Thyroid gland (tissue), 4 donors: ENCODE measurements around the gene ATP6V0B.

ENCODE experiments used
- CTCF ChIP-seq, 6 experiments: fragments of 200-600 bp in 3 of 6; fragments of 450-650 bp in 3 of 6; sonication (generic) in 3 of 6; IDR thresholded peaks; one replicate each; pipeline ENCODE4 v1.5.1; 2016 to 2019; ENCODE audit warnings: antibody characterized with exemption in 6 of 6, mild to moderate bottlenecking in 2 of 6, inconsistent platforms in 1 of 6, moderate library complexity in 1 of 6
- POLR2A ChIP-seq, 2 donors: fragments of 450-650 bp; IDR thresholded peaks; one replicate each; pipeline ENCODE4 v1.6.1; 2017; ENCODE audit warnings: antibody characterized with exemption in 2 of 2, mild to moderate bottlenecking in 2 of 2, moderate library complexity in 1 of 2

DNA sequence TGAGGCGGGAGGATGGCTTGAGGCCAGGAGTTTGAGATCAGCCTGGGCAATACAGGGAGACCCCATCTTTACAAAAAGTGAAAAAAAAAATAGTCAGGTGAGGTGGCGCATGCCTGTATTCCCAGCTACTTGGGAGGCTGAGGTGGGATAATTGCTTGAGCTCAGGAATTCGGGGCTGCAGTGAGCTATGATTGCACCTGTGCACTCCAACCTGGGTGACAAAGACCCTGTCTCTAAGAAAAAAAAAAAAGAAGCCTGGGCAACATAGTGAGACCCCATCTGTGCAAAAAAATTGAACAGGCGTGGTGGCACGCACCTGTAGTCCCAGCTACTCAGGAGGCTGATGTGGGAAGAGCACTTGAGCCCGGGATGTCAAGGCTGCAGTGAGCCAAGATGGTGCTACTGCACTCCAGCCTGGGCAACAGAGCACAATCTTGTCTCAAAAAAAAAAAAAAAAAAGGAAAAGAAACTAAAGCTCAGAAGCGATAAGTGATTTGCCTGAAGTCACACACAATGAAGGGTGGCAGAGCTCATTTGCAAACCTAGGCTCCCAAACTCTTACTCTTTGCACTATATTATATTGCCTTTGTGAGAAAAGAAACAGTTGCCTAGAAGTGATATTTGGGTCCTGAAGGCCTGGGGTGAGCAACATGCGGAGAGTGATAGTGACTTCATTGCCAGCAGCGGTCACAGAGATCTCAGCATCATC, 18.6 kb downstream of the ATP6V0B start:
- TF ChIP-seq CTCF (IDR thresholded peaks at IDR 0.05) (no peak), POLR2A (IDR thresholded peaks at IDR 0.05) (no peak)
